Measurements from ENCODE around the gene MEGF6.

The MEGF6 gene

DNA sequence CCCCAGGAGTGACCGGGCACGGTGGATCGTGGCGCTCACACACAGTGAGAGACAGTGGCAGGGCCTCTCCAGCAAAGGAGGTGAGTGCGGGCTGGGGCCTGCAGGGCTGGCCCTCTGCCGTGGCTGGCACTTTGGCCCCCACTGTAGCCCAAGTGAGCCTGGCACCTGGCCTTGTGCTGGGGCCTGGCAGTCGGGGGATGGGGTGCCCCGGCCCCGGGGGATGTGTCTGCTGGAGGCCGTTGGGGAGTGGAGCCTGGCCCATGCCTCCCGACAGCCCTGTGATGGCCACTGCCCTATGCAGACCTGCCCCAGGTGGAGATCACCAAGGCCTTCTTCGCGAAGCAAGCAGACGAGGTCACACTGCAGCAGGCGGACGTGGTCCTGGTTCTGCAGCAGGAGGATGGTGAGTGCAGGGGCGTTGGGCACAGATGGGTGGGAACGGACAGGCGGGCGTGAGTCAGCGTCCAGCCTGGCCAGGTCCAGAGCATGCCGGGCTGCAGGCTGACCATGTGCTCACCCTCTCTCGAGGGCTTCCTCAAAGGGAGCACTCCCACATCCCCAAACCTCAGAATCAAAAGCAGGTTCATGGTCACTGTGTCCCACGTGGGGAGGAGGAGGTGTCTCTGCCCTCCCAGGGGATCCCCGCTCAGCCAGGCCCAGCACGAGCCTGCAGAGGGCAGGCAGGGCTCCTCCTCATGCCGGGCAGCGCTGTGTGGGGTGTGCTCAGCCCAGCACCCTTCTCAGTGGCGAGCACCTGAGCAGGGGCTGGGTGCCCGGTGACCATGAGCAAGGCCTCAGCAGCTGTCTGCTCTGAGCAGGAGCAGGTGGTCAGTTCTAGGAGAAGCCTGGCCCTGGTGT is 131.6 kb downstream of the MEGF6 start:
- no peak for DNase-seq

DNA sequence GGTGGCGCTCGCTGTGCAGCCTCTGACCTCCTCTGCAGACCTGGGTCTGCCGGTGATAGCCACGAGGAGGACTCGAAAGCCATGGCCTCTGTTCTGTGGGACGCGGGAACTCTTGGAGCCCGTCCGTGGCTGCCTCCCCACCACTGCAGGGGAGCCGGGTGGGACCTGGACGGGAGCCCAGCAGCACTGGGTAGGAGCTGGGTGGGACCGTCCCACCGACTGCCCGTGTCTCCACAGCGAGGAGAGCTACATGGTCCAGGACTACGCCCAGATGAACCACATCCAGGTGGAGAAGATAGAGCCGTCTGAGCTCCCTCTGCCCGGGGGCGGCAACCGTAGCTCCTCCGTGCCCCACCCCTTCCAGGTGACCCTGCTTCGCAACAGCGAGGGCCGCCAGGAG is 133.1 kb downstream of the MEGF6 start:
- no peak for DNase-seq

DNA sequence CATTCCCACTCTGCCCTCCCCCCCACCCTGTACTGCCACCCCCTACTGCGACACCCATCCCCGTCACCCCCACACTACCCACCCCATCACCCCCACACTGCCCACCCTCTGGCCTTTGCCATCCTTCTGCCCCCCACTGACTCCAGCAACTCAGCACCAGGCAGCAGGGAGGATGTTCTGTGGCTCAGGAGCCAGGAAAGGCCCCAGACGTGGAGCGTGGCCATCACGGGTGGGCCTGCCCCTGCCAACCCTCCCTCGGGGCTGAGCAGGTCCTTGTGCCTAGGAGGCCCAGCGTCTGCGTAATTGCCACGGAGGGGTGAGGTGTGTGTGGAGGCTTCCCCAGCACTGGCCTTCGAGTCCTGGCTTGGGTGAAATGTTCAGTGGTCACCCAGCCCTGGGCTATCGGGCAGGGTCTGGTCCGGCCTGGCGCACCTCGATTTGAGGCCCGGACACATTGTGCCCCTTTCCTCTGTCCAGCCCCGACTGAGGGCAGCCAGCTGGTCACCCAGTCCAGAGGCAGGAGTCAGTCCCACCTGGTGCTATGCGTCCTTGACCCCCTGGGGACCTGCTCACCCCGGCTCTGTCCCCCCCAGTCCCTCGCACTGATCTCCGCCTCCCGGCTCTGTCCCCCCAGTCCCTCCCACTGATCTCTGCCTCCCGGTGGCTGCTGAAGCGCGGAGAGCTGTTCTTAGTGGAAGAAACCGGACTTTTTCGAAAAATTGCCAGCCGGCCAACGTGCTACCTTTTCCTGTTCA is 133.9 kb downstream of the MEGF6 start:
- no peak for DNase-seq

DNA sequence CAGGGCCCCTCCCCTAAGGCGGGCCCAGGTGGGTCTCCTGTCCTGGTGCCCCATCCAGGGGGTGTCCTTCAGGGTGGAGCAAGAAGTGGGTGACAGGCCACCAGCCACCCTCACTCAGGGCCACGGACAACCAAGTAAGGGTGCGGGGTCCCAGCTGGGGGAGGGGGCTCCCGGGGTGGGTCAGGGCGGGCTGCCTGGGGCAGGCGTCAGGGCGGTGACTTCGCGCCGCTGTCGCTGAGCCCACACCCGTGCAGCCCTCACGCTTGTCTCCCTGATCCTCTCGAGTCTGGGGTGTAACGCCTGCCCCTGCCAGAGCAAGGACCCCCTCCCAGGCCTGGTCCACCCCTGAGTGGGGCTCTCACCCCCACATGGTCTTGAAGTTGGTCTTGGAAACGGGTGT is 134.6 kb downstream of the MEGF6 start:
- DNase-seq = no peak

GRCh38 chr1:3475839-3476573 is 135.3 kb downstream of the MEGF6 start:
- no peak for DNase-seq

GRCh38 chr1:3474421-3474820 is 136.9 kb downstream of the MEGF6 start:
- DNase-seq = no peak

- DNase-seq = no peak
These were observed 137.3 kb downstream of the MEGF6 start for GRCh38 chr1:3474016-3474415.

DNA sequence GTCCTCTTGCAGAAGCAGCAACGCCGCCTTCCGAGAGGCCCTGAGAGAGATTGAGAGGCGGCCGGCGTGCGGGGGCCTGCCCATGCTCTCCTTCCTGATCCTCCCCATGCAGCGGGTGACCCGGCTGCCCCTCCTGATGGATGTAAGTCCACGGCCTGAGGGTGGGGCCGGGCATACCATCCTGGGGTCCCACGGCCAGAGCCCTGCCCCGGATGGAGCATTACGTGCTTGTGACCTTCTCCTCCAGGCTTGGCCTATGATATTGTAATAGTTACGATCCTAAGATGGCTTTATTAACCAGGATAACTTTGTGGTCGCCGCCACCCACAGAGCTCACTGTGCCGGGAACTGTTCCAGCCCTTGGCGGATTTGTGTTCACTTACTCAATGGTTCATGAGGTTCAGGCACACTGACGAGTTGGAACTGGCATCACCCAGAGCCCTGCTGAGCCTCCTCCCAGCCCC is 137.9 kb downstream of the MEGF6 start:
- DNase-seq = no peak

DNA sequence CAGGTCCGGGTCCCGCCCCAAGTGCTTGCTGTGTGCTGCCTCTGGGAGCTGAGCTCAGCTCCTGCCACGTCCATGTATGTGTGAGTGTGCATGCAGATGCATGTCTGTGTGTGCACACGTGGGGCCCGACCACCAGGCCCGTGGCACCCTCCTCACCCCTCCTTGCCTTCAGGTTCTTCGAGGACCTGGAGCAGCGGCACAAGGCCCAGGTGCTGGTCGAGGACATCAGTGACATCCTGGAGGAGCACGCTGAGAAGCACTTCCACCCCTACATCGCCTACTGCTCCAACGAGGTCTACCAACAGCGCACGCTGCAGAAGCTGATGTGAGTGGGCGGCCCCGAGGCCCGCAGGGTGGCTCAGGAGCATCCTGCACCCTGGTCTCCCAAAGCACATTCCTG is 138.4 kb downstream of the MEGF6 start:
- no peak for DNase-seq

DNA sequence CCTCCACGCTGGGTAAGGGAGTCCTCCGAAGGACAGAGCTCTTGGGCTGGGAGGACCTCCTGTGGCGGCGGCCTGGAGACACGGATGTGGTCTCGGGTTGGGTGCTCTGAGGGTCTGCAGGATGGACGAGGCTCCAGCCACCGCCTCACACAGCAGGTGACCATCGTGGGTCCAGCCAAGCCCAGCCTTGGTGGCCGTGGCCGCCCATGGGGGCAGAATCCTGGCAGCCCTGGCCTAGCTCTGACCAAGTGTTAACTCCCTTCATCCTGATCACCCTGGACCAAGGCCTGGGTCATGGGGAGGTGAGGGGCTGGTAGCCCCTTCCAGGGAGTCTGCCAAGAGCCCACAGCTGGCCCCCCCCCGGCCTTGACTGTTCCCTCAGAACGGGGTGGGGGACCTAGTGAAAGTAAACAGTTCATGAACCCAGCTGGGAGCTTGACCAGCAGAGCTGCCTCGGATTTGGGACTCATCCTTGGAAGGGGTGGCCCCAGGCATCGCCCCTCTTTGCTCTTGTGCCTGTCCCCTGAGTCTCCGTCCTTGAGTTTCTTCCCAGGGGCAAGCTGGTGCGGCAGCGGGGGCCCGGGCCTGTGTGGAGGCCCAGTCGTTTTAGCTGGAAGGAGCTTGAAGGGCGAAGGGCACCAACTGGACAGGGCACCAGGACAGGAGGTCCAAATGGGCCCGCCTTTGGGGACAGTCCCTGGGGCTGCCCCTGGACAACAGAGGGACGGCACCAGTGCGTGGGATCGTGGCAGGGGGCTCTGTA is 139.0 kb downstream of the MEGF6 start:
- no peak for DNase-seq

DNA sequence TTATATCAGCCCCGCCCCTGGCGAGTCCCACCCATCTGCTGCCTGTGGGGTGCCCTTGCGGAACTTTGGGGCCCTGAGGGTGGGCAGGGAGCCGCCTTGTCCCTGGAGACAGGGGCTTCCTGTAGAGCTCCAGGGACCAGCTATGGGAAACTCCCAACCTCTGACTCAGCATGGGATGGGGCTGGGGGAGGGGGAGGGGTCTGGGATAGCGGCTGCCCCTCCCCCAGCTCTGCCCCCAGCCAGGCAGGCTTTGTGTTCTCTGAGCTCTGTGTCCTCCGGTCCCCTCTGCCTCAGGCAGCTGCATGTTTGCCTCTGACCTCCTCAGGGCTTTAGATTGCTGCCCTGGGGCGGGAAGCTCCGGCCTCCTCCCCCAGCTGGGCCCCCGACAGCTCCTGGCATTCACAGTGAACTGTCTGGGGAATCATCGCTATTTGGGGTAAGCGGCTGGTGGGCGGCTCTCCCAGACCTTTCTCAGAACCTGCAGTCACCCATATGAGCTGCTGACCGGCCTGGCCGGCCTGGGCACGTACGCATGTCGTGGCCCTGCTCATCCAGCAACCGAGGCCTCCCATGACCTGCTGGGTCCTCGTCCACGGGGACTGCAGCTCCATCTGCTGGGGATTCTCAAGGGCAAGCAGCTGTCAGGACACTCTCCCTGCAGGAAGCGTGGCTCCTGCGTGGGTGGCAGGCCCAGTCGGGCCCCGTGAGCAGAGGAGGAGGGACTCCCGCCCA is 139.8 kb downstream of the MEGF6 start:
- DNase-seq = no peak

- no peak for DNase-seq
These were observed 140.5 kb downstream of the MEGF6 start for GRCh38 chr1:3470650-3471355.

- DNase-seq = no peak
These were observed 141.3 kb downstream of the MEGF6 start for GRCh38 chr1:3469849-3470649.

GRCh38 chr1:3469104-3469848 is 142.0 kb downstream of the MEGF6 start:
- no peak for DNase-seq

- no peak for DNase-seq
These were observed 142.8 kb downstream of the MEGF6 start for GRCh38 chr1:3468236-3469103.

DNA sequence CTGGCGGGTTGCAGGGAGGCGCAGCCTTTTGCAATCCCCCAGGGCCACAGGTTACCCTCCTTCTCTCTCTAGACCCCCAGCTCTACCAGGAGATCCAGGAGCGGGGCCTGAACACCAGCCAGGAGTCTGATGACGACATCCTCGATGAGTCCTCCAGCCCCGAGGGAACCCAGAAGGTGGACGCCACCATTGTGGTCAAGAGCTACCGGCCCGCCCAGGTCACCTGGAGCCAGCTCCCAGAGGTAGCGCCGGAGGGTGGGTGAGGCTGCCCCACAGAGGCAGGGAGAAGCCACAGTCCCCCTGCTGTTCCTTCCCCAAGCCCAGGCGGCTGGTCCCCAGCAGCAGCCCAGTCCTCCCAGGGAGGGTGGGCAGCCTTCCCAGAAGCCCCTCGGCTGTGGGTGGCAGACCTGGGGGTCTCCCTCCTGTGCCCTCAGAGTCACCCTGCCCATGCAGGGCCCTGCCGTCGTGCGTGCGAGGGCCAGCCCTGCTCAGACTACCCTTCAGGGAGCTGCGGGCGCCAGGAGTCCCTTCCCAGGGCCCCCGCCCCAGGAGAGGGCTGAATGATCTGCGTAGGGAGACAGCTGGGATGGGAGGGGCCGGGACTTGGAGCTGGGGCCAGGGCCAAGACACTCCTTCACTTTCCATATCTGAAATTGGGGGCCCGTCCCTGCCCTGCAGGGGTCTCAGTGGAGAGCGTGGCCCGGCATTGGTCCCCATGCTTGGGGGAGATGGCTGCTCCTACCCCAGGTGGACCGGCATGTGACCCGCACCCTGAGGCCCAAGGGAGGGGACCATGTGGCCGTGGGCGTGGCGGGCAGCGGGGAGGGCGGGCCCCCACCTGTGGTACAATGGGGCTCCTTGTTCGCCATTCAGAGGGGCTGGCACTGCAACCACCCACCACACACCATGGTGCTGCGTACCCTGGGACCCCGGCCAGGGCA is 143.9 kb downstream of the MEGF6 start:
- DNase-seq = no peak

- DNase-seq = no peak
These were observed 144.8 kb downstream of the MEGF6 start for GRCh38 chr1:3466366-3467075.
